GM21367 (cell line): ENCODE results near the gene OR10AG1.

Experiments
- ATAC-seq: cut with Tn5 transposase; IDR thresholded peaks from one replicate; pipeline ENCODE4 v1.9.1; 2021; ENCODE audit not compliant: unreplicated experiment

The OR10AG1 gene

GRCh38 chr11:55969845-55970244 lies at the start of gene OR10AG1:
Gene OR10AG1, minus strand, starts transcription at chr11:55969945. Its CDS starts 38 bp downstream, at chr11:55969907.
- no peak for ATAC-seq

- ATAC-seq = no peak
Observed at GRCh38 chr11:56013805-56014204, 44.1 kb upstream of the OR10AG1 start.

- ATAC-seq = no peak
Observed at GRCh38 chr11:56010716-56011115, 41.0 kb upstream of the OR10AG1 start.

- no peak for ATAC-seq
Observed at GRCh38 chr11:55994525-55994924, 24.8 kb upstream of the OR10AG1 start, which contains the start of gene OR5F1. Gene OR5F1, minus strand, starts transcription at chr11:55994625. Its CDS starts 0 bp downstream, at chr11:55994625.

GRCh38 chr11:55970935-55971334 lies 1.2 kb upstream of the OR10AG1 start:
- no peak for ATAC-seq

- ATAC-seq = no peak
Observed at GRCh38 chr11:55967914-55968313, 1.8 kb downstream of the OR10AG1 start.

- no peak for ATAC-seq
Observed at GRCh38 chr11:55966391-55966790, 3.4 kb downstream of the OR10AG1 start.

GRCh38 chr11:55956521-55956920 lies 13.2 kb downstream of the OR10AG1 start:
- ATAC-seq = no peak

GRCh38 chr11:55949330-55949729 lies 20.4 kb downstream of the OR10AG1 start:
- no peak for ATAC-seq

- ATAC-seq = no peak
Observed at GRCh38 chr11:55942785-55943392, 26.9 kb downstream of the OR10AG1 start.

GRCh38 chr11:55936300-55936699 lies 33.4 kb downstream of the OR10AG1 start, which contains the start of gene OR5I1:
Gene OR5I1, minus strand, starts transcription at chr11:55936400. Its CDS starts 0 bp downstream, at chr11:55936400.
- no peak for ATAC-seq

GRCh38 chr11:55920537-55920936 lies 49.2 kb downstream of the OR10AG1 start:
- ATAC-seq = no peak
